KMS-11 (cell line): ENCODE data around the gene SMIM5.

Experiments
- H2AFZ ChIP-seq: fragments of 200-600 bp; sonication (generic); 2 replicates; pipeline ENCODE4 v1.6.1; 2016; ENCODE audit warnings: antibody characterized with exemption, mixed run types, low read depth
- H3K27ac ChIP-seq: fragments of 200-600 bp; sonication (generic); 2 replicates; pipeline ENCODE4 v1.6.1; 2016; ENCODE audit warnings: mild to moderate bottlenecking, mixed run types
- H3K27me3 ChIP-seq: fragments of 200-600 bp; sonication (generic); 2 replicates; pipeline ENCODE4 v1.6.1; 2017; ENCODE audit warnings: mild to moderate bottlenecking, low read depth, mixed run types, moderate library complexity; ENCODE audit not compliant: insufficient read depth
- H3K36me3 ChIP-seq: fragments of 200-600 bp; sonication (generic); 2 replicates; pipeline ENCODE4 v1.6.1; 2017; ENCODE audit warnings: mild to moderate bottlenecking, mixed run types; ENCODE audit not compliant: insufficient read depth
- H3K4me1 ChIP-seq: fragments of 200-600 bp; sonication (generic); 2 replicates; pipeline ENCODE4 v1.6.1; 2016; ENCODE audit warnings: mild to moderate bottlenecking, low read depth, mixed run types; ENCODE audit not compliant: poor library complexity, severe bottlenecking
- H3K4me2 ChIP-seq: fragments of 200-600 bp; sonication (generic); 2 replicates; pipeline ENCODE4 v1.7.0; 2016; ENCODE audit warnings: mild to moderate bottlenecking, mixed run types
- H3K4me3 ChIP-seq: fragments of 200-600 bp; sonication (generic); IDR thresholded peaks from 2 replicates; pipeline ENCODE4 v1.6.1; 2017; ENCODE audit warnings: low read depth, low read length, mixed read lengths; ENCODE audit not compliant: insufficient read depth
- H3K79me2 ChIP-seq: fragments of 200-600 bp; sonication (generic); 2 replicates; pipeline ENCODE4 v1.6.1; 2016; ENCODE audit warnings: low read depth, mixed run types; ENCODE audit not compliant: insufficient read depth
- H3K9ac ChIP-seq: fragments of 200-600 bp; sonication (generic); 2 replicates; pipeline ENCODE4 v1.6.1; 2016; ENCODE audit warnings: mild to moderate bottlenecking, mixed run types
- H4K20me1 ChIP-seq: fragments of 200-600 bp; sonication (generic); 2 replicates; pipeline ENCODE4 v1.6.1; 2016; ENCODE audit warnings: mild to moderate bottlenecking, mixed run types; ENCODE audit not compliant: insufficient read depth
- TF ChIP-seq, protein P1 (sequence below): fragments of 200-600 bp; sonication (generic); conservative IDR thresholded peaks from 2 replicates; pipeline ENCODE4 v1.6.1; 2017; ENCODE audit warnings: low read depth, mild to moderate bottlenecking, antibody characterized with exemption, low read length, moderate library complexity, mixed read lengths

SMIM5 gene

DNA sequence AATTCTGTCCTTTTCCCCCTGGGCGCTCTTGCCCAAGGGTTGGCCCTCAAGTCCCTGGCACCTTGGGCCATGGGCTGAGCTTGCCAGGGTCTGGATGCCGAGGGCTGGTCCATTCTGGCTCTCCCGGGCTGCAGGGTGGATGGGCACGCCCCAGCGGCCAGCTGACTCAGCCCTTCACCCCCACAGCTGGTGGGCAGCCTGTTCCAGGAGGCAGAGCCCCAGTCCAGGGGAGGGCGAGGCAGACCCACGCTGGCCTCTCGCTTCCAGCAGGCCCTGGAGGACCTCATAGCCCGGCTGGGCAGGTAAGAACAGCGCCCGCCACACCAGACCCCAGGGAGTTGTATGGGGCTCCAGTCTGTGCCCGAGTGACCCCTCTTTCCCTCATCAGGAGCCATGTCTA, 30.6 kb upstream of the SMIM5 start:
- Histone ChIP-seq H4K20me1 (no peaks in the 10 kb centered on the region), H3K4me2 (no peak overlapping the region), H3K4me3 (no peak overlapping the region), H3K4me1 (no peaks in the 10 kb centered on the region), H3K79me2 (no peaks in the 10 kb centered on the region), H2AFZ (no peak overlapping the region), H3K9ac (no peak overlapping the region), H3K36me3 (no peaks in the 10 kb centered on the region), H3K27me3 (peaks cover 28% of the 10 kb centered on the region; the same call in 1 of the 2 replicates), H3K27ac (no peak overlapping the region)
- TF ChIP-seq, protein P1, sequence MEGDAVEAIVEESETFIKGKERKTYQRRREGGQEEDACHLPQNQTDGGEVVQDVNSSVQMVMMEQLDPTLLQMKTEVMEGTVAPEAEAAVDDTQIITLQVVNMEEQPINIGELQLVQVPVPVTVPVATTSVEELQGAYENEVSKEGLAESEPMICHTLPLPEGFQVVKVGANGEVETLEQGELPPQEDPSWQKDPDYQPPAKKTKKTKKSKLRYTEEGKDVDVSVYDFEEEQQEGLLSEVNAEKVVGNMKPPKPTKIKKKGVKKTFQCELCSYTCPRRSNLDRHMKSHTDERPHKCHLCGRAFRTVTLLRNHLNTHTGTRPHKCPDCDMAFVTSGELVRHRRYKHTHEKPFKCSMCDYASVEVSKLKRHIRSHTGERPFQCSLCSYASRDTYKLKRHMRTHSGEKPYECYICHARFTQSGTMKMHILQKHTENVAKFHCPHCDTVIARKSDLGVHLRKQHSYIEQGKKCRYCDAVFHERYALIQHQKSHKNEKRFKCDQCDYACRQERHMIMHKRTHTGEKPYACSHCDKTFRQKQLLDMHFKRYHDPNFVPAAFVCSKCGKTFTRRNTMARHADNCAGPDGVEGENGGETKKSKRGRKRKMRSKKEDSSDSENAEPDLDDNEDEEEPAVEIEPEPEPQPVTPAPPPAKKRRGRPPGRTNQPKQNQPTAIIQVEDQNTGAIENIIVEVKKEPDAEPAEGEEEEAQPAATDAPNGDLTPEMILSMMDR = no peak

DNA sequence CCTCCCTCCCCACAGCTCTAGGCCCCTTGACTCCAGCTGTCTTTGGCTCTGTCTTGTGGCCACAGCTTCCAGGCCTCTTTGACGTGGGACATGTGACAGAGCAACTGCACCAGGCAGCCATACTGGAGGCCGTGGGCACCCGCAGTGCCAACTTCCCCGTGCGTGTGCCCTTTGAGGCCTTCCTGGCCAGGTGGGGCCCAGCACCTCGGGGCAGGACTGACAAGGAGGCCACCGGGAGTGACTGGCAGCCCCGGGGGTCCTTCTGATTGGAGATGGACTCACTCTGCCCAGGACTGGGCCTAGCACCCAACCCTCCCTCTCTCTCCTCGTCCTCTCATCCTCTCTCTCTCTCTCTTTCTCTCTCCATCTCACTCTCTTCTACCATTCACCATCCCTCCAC, 30.1 kb upstream of the SMIM5 start:
- Histone ChIP-seq H3K4me2 (no peak overlapping the region), H4K20me1 (no peaks in the 10 kb centered on the region)
- TF ChIP-seq, protein P1 = no peak

DNA sequence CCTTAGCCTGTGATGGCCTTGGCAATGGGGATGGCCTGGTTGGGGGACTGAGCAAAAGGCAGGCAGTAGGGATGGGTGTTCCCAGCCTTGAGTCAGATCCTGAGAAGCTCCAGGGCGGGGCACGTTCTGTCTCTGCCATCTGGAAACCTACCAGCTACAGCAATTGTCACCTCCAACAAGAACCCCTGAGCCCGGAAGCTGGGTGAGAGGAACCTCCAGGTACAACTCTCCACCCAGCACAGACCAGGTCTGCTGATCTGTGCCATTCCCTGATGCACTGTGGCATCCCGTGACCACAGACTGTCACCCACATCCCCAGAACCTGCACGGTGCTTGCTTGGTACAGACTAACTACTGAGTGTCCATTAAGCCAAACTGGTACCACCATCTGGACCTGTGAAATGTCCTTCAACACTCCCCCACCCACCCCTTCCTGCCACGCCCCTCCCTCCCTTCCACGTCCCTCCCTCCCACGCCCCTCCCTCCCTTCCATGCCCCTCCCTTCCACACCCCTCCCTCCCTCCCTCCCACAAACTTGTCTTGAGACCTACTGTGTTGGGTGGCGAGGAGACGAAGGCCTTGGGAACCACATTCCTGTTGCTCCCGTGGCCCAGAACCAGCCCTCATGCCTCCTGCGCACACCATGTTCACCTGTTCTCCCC, 29.1 kb upstream of the SMIM5 start:
- Histone ChIP-seq H3K9ac (no peak overlapping the region), H3K4me1 (no peaks in the 10 kb centered on the region), H3K27me3 (peaks cover 33% of the 10 kb centered on the region; the same call in 1 of the 2 replicates), H2AFZ (no peak overlapping the region), H3K36me3 (no peaks in the 10 kb centered on the region), H3K79me2 (no peaks in the 10 kb centered on the region), H3K4me2 (no peak overlapping the region), H4K20me1 (no peaks in the 10 kb centered on the region), H3K27ac (no peak overlapping the region), H3K4me3 (no peak overlapping the region)
- TF ChIP-seq, protein P1 = no peak

More for the DNA sequence above, 30.1 kb upstream of the SMIM5 start:
- no peak overlapping the region for H2AFZ ChIP-seq
- no peaks in the 10 kb centered on the region for H3K79me2 ChIP-seq
- no peak overlapping the region for H3K27ac ChIP-seq
- no peak overlapping the region for H3K9ac ChIP-seq
- H3K36me3 ChIP-seq = no peaks in the 10 kb centered on the region
- no peaks in the 10 kb centered on the region for H3K4me1 ChIP-seq
- peaks cover 28% of the 10 kb centered on the region; the same call in 1 of the 2 replicates for H3K27me3 ChIP-seq
- no peak overlapping the region for H3K4me3 ChIP-seq

DNA sequence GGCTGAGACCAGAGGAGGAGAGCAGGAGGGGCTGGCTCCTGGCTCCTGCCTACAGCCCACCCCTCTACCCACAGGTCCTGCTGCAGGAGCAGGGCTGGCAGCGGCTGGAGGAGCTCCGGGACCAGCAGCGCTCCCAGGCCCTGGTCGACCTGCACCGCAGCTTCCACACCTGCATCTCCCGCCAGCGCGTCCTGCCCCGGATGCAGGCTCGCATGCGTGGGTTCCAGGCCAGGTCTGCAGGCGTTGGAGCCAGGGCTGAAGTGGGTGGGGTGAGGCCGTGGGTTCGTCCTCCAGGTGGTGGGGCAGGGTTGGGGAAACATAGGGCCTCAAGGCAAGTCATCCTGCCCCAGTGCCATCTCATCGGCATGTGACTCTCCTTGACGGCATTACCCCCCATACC, 27.4 kb upstream of the SMIM5 start:
- TF ChIP-seq, protein P1 = no peak
- Histone ChIP-seq H2AFZ (no peak overlapping the region), H3K36me3 (no peaks in the 10 kb centered on the region)

More for the DNA sequence above, 27.4 kb upstream of the SMIM5 start:
- H3K79me2 ChIP-seq = no peaks in the 10 kb centered on the region
- no peaks in the 10 kb centered on the region for H4K20me1 ChIP-seq
- H3K27ac ChIP-seq = no peak overlapping the region
- H3K4me2 ChIP-seq = no peak overlapping the region
- no peak overlapping the region for H3K4me3 ChIP-seq
- H3K4me1 ChIP-seq = no peaks in the 10 kb centered on the region
- H3K27me3 ChIP-seq = peaks cover 44% of the 10 kb centered on the region
- no peak overlapping the region for H3K9ac ChIP-seq
